Measurements from ENCODE around the gene MAD1L1. TPM values are rescaled to one million over a fixed set of nuclear protein-coding genes. Genes with fewer than 3 reads are reported as not detected.

Gene MAD1L1
- total RNA-seq, 4 donors from 2014 or later: 22.3 to 56.6 (median 35.0) TPM

GRCh38 chr7:2199528-2199927 is 33.2 kb downstream of the MAD1L1 start:
- WGBS, 2 donors (ENCODE audit: low coverage in 1 of 2): 96% methylated on average over 9 of the region's 16 CpGs; no CpG with 5 or more reads in 1 of the 2 donors
- TF ChIP-seq POLR2A (IDR thresholded peaks at IDR 0.05): no peak
- TF ChIP-seq EP300 (IDR thresholded peaks at IDR 0.05): no peak
- TF ChIP-seq, protein P1, sequence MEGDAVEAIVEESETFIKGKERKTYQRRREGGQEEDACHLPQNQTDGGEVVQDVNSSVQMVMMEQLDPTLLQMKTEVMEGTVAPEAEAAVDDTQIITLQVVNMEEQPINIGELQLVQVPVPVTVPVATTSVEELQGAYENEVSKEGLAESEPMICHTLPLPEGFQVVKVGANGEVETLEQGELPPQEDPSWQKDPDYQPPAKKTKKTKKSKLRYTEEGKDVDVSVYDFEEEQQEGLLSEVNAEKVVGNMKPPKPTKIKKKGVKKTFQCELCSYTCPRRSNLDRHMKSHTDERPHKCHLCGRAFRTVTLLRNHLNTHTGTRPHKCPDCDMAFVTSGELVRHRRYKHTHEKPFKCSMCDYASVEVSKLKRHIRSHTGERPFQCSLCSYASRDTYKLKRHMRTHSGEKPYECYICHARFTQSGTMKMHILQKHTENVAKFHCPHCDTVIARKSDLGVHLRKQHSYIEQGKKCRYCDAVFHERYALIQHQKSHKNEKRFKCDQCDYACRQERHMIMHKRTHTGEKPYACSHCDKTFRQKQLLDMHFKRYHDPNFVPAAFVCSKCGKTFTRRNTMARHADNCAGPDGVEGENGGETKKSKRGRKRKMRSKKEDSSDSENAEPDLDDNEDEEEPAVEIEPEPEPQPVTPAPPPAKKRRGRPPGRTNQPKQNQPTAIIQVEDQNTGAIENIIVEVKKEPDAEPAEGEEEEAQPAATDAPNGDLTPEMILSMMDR (IDR thresholded peaks at IDR 0.05): no peak
- no peak for TF ChIP-seq POLR2AphosphoS5 (IDR thresholded peaks at IDR 0.05)
- peaks cover 0 to 8% (median 0%) of the 10 kb centered on the region in 3 donors for H3K9me3 ChIP-seq
- H3K27me3 ChIP-seq: no peaks in the 10 kb centered on the region
- ATAC-seq: no peak
- H3K36me3 ChIP-seq: peaks cover 0 to 50% of the 10 kb centered on the region in 2 donors
- peaks cover 0 to 32% (median 10%) of the 10 kb centered on the region in 3 donors for H3K4me1 ChIP-seq
- no peak overlapping the region for H3K4me3 ChIP-seq
- H3K27ac ChIP-seq: no peak overlapping the region

DNA sequence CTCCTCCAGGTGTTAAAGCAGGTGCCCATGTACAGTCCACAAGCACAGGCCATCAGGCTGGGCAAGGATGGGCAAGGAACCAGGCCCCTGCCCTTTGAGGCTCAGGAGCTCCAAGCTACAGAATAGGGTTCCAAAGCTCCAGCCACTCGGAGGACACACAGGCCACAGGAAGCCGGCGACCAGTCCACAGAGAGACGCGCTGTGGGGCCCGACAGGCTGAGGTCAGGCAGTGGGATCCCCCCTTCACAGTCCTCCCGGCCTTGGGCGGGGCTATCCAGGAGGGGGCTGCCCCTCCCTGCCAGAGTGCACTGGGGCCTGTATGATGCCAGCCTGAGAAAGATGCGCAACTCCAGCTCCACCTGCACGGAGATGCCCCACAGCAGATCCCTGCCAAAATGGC is 34.0 kb downstream of the MAD1L1 start:
- peaks cover 0 to 50% of the 10 kb centered on the region in 2 donors for H3K36me3 ChIP-seq
- WGBS, 2 donors (ENCODE audit: low coverage in 1 of 2): no CpG with 5 or more reads among the region's 10 CpGs

DNA sequence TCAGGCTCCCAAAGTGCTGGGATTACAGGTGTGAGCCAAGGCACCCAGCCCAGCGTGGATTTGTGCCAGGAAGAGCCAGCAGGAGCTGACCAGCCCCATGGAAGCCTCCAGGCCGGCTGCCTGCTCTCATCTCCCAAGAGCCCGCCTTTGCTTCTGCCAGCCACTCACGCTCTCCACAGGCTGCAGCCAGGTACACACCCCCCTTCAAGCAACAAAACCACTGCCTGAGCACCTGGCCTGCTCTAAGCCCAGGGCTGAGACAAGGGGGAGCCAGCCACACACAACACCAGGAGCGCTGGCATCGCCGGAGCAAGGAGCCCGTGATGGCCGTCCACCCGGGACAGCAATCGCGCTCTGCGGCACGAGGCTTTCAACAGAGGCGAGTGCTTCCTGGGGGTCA is 34.5 kb downstream of the MAD1L1 start:
- WGBS, 2 donors (ENCODE audit: low coverage in 1 of 2): no CpG with 5 or more reads among the region's 15 CpGs
- Histone ChIP-seq H3K4me3 (no peak overlapping the region), H3K27me3 (no peaks in the 10 kb centered on the region), H3K27ac (no peak overlapping the region), H3K9me3 (peaks cover 0 to 8% (median 0%) of the 10 kb centered on the region in 3 donors), H3K36me3 (peaks cover 0 to 55% of the 10 kb centered on the region in 2 donors), H3K4me1 (peaks cover 0 to 19% (median 0%) of the 10 kb centered on the region in 3 donors)
- no peak for ATAC-seq
- no peak for TF ChIP-seq EP300 (IDR thresholded peaks at IDR 0.05)
- TF ChIP-seq POLR2AphosphoS5 (IDR thresholded peaks at IDR 0.05): no peak
- TF ChIP-seq, protein P1 (IDR thresholded peaks at IDR 0.05): no peak
- TF ChIP-seq POLR2A (IDR thresholded peaks at IDR 0.05): no peak

More for the DNA sequence above, 34.0 kb downstream of the MAD1L1 start:
- Histone ChIP-seq H3K4me3 (no peak overlapping the region), H3K27me3 (no peaks in the 10 kb centered on the region), H3K4me1 (peaks cover 0 to 24% (median 3%) of the 10 kb centered on the region in 3 donors), H3K9me3 (peaks cover 0 to 8% (median 0%) of the 10 kb centered on the region in 3 donors), H3K27ac (no peak overlapping the region)
- TF ChIP-seq POLR2AphosphoS5 (IDR thresholded peaks at IDR 0.05) (no peak), POLR2A (IDR thresholded peaks at IDR 0.05) (no peak), EP300 (IDR thresholded peaks at IDR 0.05) (no peak)
- TF ChIP-seq, protein P1 (IDR thresholded peaks at IDR 0.05): no peak
- no peak for ATAC-seq

- 80% methylated on average over 1 of the region's 21 CpGs; no CpG with 5 or more reads in 1 of the 2 donors for WGBS, 2 donors (ENCODE audit: low coverage in 1 of 2)
- Histone ChIP-seq H3K4me1 (peaks cover 0 to 13% (median 0%) of the 10 kb centered on the region in 3 donors), H3K9me3 (peaks cover 0 to 8% (median 0%) of the 10 kb centered on the region in 3 donors), H3K27ac (no peak overlapping the region), H3K27me3 (no peaks in the 10 kb centered on the region), H3K36me3 (peaks cover 0 to 59% of the 10 kb centered on the region in 2 donors), H3K4me3 (no peak overlapping the region)
- no peak for ATAC-seq
- TF ChIP-seq EP300 (IDR thresholded peaks at IDR 0.05) (no peak), POLR2A (IDR thresholded peaks at IDR 0.05) (no peak), POLR2AphosphoS5 (IDR thresholded peaks at IDR 0.05) (no peak)
- TF ChIP-seq, protein P1 (IDR thresholded peaks at IDR 0.05): no peak
Observed at GRCh38 chr7:2197436-2198155, 35.1 kb downstream of the MAD1L1 start.
